EL (cell line): Measurements from ENCODE around the gene TSKU.

ENCODE experiments used
- DNase-seq: peaks from one replicate; pipeline ENCODE4 v3.0.0-alpha.2; 2016

The TSKU gene

GRCh38 chr11:76753449-76753848 is 29.7 kb upstream of the TSKU start:
- no peak for DNase-seq

DNA sequence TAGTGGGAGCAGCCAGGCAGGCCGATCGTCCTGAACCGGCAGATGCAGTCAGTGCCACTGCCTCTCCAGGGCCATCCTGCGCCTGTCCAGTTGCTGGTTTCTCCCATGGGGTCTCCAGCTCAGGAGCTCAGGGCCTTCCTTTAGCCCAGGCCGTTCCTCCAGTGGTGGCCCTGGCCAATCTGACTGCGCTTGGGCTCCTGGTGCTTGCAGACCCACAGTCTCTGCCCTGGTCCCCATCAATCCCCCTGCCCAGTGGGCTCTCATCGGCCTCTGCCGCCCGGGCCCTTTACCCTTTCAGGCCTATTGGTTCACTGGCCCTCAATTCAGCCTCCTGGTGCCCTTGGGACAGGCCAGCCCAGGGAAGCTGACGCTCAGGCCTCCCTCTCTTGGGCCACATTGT is 29.2 kb upstream of the TSKU start:
- DNase-seq, result no peak

- no peak for DNase-seq
Measured at GRCh38 chr11:76756341-76756741, 26.8 kb upstream of the TSKU start.

GRCh38 chr11:76758311-76758710 is 24.8 kb upstream of the TSKU start:
- DNase-seq, result no peak

DNA sequence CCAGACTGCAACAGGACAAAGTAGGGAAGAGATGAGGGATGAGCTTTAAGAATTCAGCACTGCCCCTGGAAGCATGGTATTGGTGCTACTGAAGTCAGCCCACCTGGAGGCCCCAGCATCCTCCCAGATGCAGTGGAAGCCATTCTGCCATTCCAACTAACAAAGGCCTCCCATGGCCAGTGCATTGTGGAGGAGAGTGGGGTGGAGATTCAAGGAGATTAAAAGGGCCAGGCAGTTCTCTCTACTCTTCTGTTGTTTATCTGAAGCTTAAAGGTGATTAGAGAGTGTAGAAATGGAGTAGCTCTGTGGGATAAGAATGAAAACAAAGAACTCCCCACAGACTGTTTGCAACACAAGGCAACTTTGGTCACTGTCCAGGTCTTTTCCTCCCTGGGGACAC is 24.1 kb upstream of the TSKU start:
- no peak for DNase-seq

DNA sequence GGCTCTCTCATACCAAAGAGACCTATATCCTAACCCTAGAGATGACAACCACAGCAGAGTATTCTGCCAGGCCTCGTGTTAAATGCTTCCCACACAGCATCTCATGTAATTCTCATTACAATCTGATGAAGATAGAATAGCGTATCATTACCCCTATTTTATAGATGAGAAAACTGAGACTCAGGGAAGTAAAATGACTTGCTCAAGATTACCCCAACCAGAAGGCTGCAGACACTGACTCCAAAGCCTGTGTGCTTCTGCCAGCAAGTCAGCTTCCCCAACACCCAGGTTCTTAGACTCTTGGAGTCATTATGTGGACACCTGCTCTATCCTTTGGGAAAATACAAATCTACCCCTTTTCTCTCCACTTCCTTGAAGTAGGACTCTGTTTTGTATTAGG is 23.6 kb upstream of the TSKU start:
- DNase-seq, result no peak

GRCh38 chr11:76760236-76760635 is 22.9 kb upstream of the TSKU start:
- no peak for DNase-seq

DNA sequence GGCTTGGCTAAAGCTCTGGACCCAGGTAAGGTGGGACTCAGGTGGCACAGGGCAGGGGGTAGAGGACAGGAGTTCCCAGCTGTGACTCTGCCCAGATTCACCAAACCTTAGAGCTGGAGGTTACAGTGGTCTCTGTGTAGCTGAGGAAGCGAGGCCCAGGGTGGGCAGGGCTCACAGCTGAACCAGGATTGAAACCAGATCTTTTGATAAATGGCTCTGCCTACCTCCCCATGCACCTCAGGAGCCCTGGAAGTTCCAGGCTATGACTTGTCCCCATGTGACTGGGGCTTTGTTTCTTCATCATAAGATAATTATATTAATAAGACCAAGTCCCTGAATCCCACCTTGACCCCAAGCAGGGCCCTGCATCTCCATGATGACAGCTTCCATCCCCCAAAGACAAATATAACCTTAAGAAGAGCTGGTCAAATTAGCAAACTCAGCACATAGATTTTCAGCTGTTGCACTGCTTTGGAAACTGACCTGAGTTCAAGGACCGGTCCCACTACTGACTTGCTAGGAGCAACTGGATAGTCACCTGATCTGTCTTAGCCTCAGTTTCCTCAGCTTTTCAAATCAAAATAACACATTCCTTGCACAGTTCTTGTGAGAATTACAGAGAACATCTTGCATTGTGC is 21.3 kb upstream of the TSKU start:
- no peak for DNase-seq

GRCh38 chr11:76762356-76762752 is 20.8 kb upstream of the TSKU start:
- DNase-seq, result no peak

GRCh38 chr11:76762867-76763572 is 20.1 kb upstream of the TSKU start:
- no peak for DNase-seq

- DNase-seq, result peak; percentile 93
Measured at GRCh38 chr11:76763573-76764346, 19.4 kb upstream of the TSKU start.

DNA sequence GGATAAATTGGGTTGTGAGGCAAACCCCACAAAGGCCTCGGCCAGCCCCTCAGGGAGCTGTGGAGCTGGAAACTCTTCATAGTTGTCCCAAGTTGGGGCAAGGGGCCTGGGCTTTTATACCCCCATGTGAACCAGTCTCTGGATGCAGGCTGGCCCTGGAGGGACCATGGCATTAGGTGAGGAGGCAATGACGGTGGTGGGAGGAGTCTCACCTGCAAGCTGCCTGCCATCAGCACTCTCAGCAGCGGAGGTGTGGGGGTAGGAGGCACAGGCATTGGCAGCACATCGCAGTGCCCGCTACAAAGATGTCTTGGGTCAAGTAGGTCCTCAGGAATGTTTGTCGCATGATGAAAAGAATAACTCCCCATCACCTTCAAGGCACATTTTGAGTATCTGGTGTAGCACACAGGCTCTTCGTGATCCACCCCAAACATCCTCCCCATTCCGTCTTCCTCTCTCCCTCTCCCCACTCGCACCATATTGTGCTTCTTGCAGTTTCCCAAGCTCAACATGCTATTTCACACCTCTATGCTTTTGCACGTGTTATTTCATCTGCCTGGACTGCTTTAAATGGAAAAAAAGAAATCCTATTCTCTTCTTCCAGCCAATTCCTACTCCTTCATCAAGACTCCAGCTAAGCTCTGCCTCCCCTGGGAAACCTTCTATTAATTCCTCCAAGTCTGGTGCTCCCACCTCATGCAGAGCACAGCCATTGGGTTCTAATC is 18.1 kb upstream of the TSKU start:
- DNase-seq, result no peak

- DNase-seq, result no peak
Measured at GRCh38 chr11:76765863-76766350, 17.2 kb upstream of the TSKU start.

GRCh38 chr11:76766521-76766920 is 16.6 kb upstream of the TSKU start:
- DNase-seq, result no peak

GRCh38 chr11:76767659-76768058 is 15.5 kb upstream of the TSKU start:
- DNase-seq, result no peak

DNA sequence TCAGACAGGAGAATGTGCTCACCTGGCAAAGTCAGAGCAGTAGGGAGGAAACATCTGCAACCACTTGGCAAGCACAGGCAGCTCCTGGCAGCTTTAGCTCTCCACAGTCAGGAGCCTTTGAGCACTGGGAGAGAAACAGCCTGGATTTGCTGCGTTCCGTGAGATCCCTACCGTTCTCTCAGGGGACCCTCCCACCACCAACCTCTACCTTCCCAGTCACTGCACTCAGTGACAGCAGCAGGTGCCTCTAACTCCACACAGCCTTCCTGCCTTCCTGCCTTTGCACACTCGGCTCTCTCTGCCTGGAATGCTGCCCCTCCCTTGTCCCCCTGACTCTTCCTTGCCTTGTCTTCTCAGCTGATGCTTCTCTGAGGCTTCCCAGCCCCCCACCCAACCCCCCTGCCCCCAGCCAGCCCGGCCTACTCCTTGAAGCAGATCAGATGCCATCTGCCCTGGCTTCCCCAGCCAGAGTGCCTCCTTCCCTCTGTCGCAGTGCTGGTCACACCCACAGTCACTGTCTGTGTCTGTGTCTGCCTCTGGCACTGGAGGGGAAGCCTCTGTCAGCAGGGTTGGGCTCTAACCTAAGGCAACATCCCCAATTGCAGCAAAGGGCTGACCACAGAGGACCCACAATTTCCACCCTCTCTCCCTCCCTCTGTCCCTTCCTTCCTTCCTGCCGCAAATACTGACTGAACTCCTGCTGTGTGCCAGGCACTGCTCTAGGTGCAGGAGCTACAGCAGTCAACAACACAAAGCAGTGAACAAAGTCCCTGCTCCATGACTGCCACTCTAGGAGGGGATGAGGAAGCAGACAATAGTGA is 14.9 kb upstream of the TSKU start:
- peak; percentile 26 for DNase-seq

- DNase-seq, result peak; percentile 34
Measured at GRCh38 chr11:76768909-76769560, 14.1 kb upstream of the TSKU start.

DNA sequence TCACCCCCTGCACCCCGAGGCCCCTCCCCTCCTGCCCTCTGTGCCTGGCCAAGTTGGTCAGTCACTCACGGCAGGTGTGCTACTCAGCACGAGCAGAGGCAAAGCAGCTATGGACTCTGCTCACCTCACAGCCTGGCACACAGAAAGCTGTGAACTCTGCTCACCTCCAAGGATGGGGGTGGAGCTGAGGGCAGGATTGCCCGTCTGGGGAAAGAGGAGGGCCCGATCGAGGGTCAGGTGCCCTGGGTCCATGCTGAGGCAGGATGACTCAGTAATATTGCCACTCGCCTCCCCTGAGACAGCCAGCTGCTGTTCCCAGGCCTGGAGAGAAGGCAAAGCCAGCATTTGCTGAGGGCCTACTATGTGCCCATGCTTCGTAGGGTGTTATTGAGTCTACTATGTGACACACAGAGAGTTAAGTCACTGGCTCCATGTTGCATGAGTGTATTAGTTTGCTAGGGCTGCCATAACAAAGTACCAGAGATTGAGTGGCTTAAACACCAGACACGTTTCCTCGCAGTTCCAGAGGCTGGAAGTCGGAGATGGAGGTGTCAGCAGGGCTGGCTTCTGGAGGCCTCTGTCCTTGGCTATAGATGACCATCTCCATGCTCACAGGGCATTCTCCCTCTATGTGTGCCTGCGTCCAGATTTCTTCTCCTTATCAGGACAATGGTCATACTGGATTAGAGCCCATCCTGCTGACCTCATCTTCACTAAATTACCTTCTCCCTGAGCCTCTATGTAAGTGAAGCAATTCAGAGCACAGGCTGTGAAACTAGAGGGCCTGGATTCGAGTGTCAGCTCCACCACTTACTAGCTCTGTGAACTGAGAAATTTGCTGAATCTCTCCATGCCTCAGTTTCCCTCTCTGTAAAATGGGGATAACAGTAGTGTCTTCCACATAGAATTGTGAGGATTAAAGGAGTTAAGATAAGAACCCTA is 13.2 kb upstream of the TSKU start:
- DNase-seq, result peak; percentile 53

- peak; percentile 98 for DNase-seq
Measured at GRCh38 chr11:76770642-76771445, 12.3 kb upstream of the TSKU start.
